ENCODE data around the gene SPTB.

DNA sequence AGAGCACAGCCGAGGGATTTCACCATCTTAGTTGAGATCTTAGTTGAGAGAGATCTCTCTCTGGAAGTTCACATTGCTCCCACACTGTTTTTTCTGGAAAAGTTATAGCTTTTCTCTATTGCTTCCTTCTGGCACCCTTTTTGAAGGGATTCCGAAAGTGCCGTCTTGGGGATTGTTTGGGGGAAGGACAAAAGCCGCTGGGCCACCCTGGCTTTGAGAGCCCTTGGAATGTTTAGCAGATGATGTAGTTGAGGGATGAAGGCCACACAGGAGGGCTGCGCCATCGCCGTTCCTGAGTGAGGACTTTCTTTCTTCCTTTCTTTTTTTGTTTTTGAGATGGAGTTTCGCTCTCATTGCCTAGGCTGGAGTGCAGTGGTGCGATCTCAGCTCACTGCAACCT, 157.8 kb downstream of the SPTB start:
- TF ChIP-seq, protein P1, sequence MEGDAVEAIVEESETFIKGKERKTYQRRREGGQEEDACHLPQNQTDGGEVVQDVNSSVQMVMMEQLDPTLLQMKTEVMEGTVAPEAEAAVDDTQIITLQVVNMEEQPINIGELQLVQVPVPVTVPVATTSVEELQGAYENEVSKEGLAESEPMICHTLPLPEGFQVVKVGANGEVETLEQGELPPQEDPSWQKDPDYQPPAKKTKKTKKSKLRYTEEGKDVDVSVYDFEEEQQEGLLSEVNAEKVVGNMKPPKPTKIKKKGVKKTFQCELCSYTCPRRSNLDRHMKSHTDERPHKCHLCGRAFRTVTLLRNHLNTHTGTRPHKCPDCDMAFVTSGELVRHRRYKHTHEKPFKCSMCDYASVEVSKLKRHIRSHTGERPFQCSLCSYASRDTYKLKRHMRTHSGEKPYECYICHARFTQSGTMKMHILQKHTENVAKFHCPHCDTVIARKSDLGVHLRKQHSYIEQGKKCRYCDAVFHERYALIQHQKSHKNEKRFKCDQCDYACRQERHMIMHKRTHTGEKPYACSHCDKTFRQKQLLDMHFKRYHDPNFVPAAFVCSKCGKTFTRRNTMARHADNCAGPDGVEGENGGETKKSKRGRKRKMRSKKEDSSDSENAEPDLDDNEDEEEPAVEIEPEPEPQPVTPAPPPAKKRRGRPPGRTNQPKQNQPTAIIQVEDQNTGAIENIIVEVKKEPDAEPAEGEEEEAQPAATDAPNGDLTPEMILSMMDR (IDR thresholded peaks at IDR 0.05) = no peak
- TF ChIP-seq POLR2AphosphoS5 (IDR thresholded peaks at IDR 0.05) (no peak), EP300 (IDR thresholded peaks at IDR 0.05) (no peak), POLR2A (IDR thresholded peaks at IDR 0.05) (no peak)

All from sigmoid colon (tissue), 4 donors.